Measurements from ENCODE around the gene MCTP1.
"Not testable (repeated sequence)": the region's sequence is repeated elsewhere in the genome, so short reads cannot be mapped to it uniquely, and the experiment has no call there.

The MCTP1 gene

DNA sequence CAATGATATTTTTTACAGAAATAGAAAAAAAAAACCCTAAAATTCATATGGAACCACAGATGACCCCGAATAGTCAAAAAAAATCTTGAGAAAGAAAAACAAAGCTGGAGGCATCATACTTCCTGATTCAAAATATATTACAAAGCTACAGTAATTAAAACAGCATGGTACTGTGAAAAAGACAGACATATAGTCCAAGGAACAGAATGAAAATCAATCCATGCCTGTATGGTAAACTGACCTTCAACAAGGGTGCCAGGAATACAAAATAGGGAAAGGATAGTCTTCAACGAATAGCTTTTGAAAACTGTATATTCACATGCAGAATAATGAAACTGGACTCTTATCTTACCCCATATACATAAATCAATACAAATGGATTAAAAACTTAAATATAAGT, 307.5 kb downstream of the MCTP1 start:
- TF ChIP-seq, protein P1, sequence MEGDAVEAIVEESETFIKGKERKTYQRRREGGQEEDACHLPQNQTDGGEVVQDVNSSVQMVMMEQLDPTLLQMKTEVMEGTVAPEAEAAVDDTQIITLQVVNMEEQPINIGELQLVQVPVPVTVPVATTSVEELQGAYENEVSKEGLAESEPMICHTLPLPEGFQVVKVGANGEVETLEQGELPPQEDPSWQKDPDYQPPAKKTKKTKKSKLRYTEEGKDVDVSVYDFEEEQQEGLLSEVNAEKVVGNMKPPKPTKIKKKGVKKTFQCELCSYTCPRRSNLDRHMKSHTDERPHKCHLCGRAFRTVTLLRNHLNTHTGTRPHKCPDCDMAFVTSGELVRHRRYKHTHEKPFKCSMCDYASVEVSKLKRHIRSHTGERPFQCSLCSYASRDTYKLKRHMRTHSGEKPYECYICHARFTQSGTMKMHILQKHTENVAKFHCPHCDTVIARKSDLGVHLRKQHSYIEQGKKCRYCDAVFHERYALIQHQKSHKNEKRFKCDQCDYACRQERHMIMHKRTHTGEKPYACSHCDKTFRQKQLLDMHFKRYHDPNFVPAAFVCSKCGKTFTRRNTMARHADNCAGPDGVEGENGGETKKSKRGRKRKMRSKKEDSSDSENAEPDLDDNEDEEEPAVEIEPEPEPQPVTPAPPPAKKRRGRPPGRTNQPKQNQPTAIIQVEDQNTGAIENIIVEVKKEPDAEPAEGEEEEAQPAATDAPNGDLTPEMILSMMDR (IDR thresholded peaks at IDR 0.05), result no peak
- TF ChIP-seq ZFX (IDR thresholded peaks at IDR 0.05; ENCODE audit: borderline replicate concordance), result no peak
- H3K27ac ChIP-seq, result no peak overlapping the region

DNA sequence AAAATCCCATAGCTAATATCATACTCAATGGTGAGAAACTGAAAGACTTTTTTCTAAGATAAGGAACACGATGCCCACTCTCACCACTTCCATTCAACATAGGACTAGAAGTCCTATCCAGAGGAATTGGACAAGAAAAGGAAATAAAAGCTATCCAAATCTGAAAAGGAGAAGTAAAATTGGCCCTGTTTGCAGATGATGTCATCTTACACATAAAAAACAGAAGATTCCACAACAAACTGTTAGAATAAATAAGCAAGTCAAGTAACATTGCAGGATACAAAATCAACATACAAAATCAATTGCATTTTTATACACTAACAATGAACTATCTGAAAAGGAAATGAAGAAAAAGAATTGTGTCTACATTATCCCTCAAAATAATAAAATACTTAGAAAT, 308.0 kb downstream of the MCTP1 start:
- no peak overlapping the region for H3K27ac ChIP-seq
- TF ChIP-seq, protein P1 (IDR thresholded peaks at IDR 0.05), result no peak
- no peak for TF ChIP-seq ZFX (IDR thresholded peaks at IDR 0.05; ENCODE audit: borderline replicate concordance)

DNA sequence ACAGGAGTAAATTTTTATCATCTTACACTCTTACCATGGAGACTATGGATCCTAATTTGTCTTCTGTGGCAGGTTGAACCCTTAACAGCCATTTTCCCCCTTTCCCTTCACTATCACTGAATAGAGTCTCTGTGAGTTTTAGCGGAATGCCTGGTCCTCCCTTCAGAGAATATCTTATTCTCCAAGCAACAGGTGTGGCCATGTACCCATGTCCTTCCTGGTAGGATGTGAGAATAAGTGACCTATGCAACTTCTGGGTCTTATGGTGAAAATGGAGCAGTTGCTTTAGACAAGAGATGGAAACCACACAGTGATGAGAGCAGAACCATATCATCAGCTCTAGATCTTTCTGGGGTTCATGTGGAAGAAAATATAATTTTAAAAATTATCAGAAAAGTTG, 312.6 kb downstream of the MCTP1 start:
- no peak overlapping the region for H3K27ac ChIP-seq
- TF ChIP-seq ZFX (IDR thresholded peaks at IDR 0.05; ENCODE audit: borderline replicate concordance), result no peak
- TF ChIP-seq, protein P1 (IDR thresholded peaks at IDR 0.05), result no peak

DNA sequence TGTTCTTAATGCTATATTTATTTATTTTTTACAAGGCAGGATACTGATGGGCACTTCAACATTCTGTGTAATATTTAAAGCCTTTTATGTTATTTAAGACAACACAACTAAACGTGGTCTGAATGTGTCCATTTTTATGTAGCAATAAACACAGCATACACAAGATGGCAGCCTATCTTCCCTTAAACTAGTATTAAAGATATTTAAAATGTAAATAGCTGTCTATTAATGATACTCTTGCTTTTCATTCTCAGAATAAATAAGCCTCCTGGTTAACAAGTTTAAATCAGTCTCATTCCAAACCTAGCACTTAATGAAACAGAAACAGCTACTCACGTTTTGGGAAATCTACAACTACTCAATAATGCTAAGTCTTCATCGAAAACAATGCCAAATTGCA, 315.7 kb downstream of the MCTP1 start:
- no peak overlapping the region for H3K27ac ChIP-seq

DNA sequence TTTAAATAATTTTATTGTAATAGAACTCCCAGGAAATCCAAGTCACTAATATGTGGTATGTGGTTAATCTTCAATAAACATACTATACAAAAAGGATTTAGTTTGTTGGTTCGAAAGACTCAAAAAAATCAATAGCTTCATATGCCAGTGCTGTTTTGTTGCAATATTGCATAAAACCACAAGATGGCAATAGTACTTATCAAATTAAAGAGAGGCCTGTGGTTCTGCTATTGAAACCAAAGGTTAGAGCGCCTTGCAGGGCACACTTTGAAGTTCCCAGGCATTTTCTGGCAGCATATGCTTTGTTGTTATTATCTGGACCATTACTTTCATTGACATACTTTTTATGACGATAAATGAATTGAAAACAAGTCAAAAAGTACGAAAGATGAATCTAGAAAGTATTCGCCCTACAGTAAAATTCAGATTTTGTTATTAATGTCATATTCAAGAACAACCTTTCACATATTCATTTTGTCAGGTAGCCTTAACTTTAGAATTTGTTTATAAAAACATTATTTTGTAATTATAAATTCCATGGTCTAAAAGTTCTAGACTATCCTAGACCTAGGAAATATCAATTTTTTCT, 316.3 kb downstream of the MCTP1 start:
- H3K27ac ChIP-seq, result no peak overlapping the region
- TF ChIP-seq, protein P1 (IDR thresholded peaks at IDR 0.05), result peak; percentile 77
- no peak for TF ChIP-seq ZFX (IDR thresholded peaks at IDR 0.05; ENCODE audit: borderline replicate concordance)

More for the DNA sequence above, 315.7 kb downstream of the MCTP1 start:
- TF ChIP-seq, protein P1 (IDR thresholded peaks at IDR 0.05), result no peak
- no peak for TF ChIP-seq ZFX (IDR thresholded peaks at IDR 0.05; ENCODE audit: borderline replicate concordance)

DNA sequence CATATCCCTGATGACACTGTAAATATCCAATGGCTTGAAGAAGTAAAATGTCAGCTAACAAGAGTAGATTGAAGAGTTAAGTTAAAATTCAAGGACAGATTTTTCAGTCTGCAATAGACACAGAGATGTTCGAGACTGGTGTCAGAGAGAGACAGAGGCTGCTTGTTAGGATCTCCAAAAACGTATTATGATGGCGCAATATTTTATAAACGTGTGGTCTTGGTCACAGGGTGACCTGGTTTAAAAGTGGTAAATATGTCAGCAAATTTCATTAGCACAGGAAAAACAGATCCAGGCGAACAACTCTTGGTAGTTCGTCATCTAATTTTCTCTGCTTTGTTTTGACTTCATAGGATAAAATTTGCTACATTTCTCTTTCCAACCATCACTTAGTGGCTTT, 317.4 kb downstream of the MCTP1 start:
- TF ChIP-seq, protein P1 (IDR thresholded peaks at IDR 0.05), result no peak
- no peak for TF ChIP-seq ZFX (IDR thresholded peaks at IDR 0.05; ENCODE audit: borderline replicate concordance)
- no peak overlapping the region for H3K27ac ChIP-seq

DNA sequence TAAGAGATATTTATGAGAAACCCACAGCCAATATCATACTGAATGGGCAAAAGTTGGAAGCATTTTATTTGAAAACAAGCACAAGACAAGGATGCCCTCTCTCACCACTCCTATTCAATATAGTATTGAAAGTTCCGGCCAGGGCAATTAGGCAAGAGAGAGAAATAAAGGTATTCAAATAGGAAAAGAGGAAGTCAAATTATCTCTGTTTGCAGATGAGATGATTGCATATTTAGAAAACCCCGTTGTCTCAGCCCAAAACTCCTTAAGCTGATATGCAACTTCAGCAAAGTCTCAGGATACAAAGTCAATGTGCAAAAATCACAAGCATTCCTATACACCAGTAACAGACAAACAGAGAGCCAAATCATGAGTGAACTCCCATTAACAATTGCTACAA, 325.6 kb downstream of the MCTP1 start:
- H3K27ac ChIP-seq, result not testable (repeated sequence)

DNA sequence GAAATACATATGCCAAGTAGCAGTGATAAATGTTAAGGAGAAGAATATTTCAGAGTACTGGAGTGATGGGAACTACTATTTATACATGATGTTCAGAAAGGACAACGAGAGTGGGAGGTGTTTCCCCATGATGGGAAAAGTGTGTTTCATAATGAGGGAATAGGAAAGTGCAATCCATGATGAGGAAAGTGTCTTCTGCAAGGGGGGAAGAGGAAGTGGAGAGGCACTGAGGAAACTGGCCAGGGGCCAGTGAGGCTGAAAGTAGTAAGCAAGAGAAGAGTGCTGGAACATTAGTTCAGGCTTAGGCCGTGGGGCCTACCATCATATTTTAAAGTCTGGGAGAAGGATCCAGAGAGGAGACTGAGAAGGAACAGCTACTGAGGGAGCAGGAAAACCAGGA, 339.2 kb downstream of the MCTP1 start:
- H3K27ac ChIP-seq, result no peak overlapping the region
- TF ChIP-seq, protein P1 (IDR thresholded peaks at IDR 0.05), result no peak
- TF ChIP-seq ZFX (IDR thresholded peaks at IDR 0.05; ENCODE audit: borderline replicate concordance), result no peak
